ENCODE results near the gene GAB3. TPM values are rescaled to one million over a fixed set of nuclear protein-coding genes. Genes with fewer than 3 reads are reported as not detected.

The GAB3 gene
- total and polyA plus RNA-seq, 2 experiments from 2014 or later: 0.89 to 1.8 TPM

GRCh38 chrX:154729439-154729838 is 21.4 kb downstream of the GAB3 start:
- no peaks in the 10 kb centered on the region for H3K36me3 ChIP-seq (ENCODE audit: insufficient read depth)
- Mint-ChIP-seq H3K36me3 (ENCODE audit: low read depth) (no peaks in the 10 kb centered on the region), H3K4me3 (no peak overlapping the region), H3K4me1 (peaks cover 3% of the 10 kb centered on the region; the same call in 2 of the 3 replicates), H3K9me3 (no peaks in the 10 kb centered on the region; the same call in 2 of the 3 replicates), H3K27me3 (ENCODE audit: insufficient read depth, low read depth, poor library complexity) (peaks cover 4% of the 10 kb centered on the region), H3K27ac (no peak overlapping the region)
- H3K4me3 ChIP-seq: no peak overlapping the region
- H3K4me2 ChIP-seq: no peak overlapping the region
- no peak overlapping the region for H3K27ac ChIP-seq (ENCODE audit: low read depth)
- H3F3A ChIP-seq (replicated peaks; ENCODE audit: low read depth): no peaks in the 10 kb centered on the region
- no peaks in the 10 kb centered on the region for H3K79me2 ChIP-seq (replicated peaks; ENCODE audit: insufficient read depth)
- TF ChIP-seq EZH2 (IDR thresholded peaks at IDR 0.05; ENCODE audit: low read depth, unreplicated experiment): no peak
- TF ChIP-seq CREB1 (CRISPR knock-in tag; IDR thresholded peaks at IDR 0.05; ENCODE audit: low read depth): no peak
- no peak for TF ChIP-seq ZNF331 (CRISPR knock-in tag; IDR thresholded peaks at IDR 0.05; ENCODE audit: low read depth)
- no peak for TF ChIP-seq REST (IDR thresholded peaks at IDR 0.05; ENCODE audit: unreplicated experiment)
- TF ChIP-seq EZH2phosphoT487 (IDR thresholded peaks at IDR 0.05; ENCODE audit: unreplicated experiment): no peak
- no peak for TF ChIP-seq CTCF (conservative IDR thresholded peaks at IDR 0.05; ENCODE audit: low read depth in 2 of 2)
- TF ChIP-seq ETS1 (IDR thresholded peaks at IDR 0.05): no peak
- TF ChIP-seq ZNF462 (CRISPR knock-in tag; IDR thresholded peaks at IDR 0.05): no peak
- no peak for TF ChIP-seq POLR2AphosphoS5 (IDR thresholded peaks at IDR 0.05; ENCODE audit: low read depth)
- no peak for TF ChIP-seq JUNB (IDR thresholded peaks at IDR 0.05; ENCODE audit: unreplicated experiment)
- TF ChIP-seq ZNF114 (CRISPR knock-in tag; IDR thresholded peaks at IDR 0.05): no peak
- no peak for TF ChIP-seq NANOG (IDR thresholded peaks at IDR 0.05; ENCODE audit: borderline replicate concordance)
- no peak for TF ChIP-seq STAT1 (IDR thresholded peaks at IDR 0.05; ENCODE audit: unreplicated experiment)
- H3K4me1 ChIP-seq (ENCODE audit: insufficient read depth): no peaks in the 10 kb centered on the region
- no peaks in the 10 kb centered on the region for H3K27me3 ChIP-seq (ENCODE audit: insufficient read depth)
- H4K20me1 ChIP-seq (replicated peaks; ENCODE audit: insufficient read depth): no peaks in the 10 kb centered on the region
- H2AFZ ChIP-seq: no peak overlapping the region
- no peak for ATAC-seq
- H3K9me2 ChIP-seq (ENCODE audit: insufficient read depth): no peaks in the 10 kb centered on the region
- no peak for DNase-seq (ENCODE audit: low spot score)
